Skeletal muscle satellite cell (primary cell): ENCODE measurements around the gene IKZF2.

Experiments
- H3K27me3 ChIP-seq: 2 replicates; pipeline ENCODE4 v1.7.0; 2013; ENCODE audit warnings: low read length; ENCODE audit not compliant: control insufficient read depth, insufficient read depth
- H3K36me3 ChIP-seq: 2 replicates; pipeline ENCODE4 v1.7.0; 2013; ENCODE audit warnings: mild to moderate bottlenecking, control low read depth, low read length; ENCODE audit not compliant: insufficient read depth
- H3K4me1 ChIP-seq: 2 replicates; pipeline ENCODE4 v1.7.0; 2013; ENCODE audit warnings: low read length; ENCODE audit not compliant: control insufficient read depth, insufficient read depth
- H3K4me2 ChIP-seq: 2 replicates; pipeline ENCODE4 v1.7.0; 2013; ENCODE audit warnings: mild to moderate bottlenecking, low read length
- H3K4me3 ChIP-seq: 2 replicates; pipeline ENCODE4 v1.7.0; 2013; ENCODE audit warnings: low read length
- H3K9ac ChIP-seq: 2 replicates; pipeline ENCODE4 v1.7.0; 2013; ENCODE audit warnings: mild to moderate bottlenecking, low read depth, low read length, moderate library complexity
- H3K9me3 ChIP-seq: replicated peaks from 2 replicates; pipeline ENCODE4 v1.7.0; 2013; ENCODE audit warnings: mild to moderate bottlenecking, control low read depth, low read length

Gene IKZF2

DNA sequence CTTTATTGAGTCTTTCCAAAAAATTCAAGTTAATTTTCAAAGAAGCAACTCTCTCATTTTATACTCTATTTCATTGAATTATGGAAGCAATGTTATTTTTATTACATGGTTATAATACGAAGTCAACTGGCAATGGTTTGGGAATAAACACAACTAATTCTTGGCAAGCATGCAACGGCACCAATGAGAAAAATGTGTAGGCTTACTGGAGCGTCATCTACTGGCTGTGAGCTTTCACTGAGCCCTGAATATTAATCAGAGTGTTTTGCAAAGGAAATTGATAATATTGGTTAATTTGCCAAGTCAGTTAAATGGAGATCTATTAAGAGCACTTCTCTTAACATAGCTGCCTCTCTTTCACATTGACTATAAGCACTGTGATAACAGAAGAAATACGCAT, 163.9 kb downstream of the IKZF2 start:
- Histone ChIP-seq H3K36me3 (peaks cover 26% of the 10 kb centered on the region), H3K4me2 (no peak overlapping the region), H3K9me3 (no peaks in the 10 kb centered on the region), H3K4me1 (no peaks in the 10 kb centered on the region), H3K4me3 (no peak overlapping the region), H3K27me3 (no peaks in the 10 kb centered on the region), H3K9ac (no peak overlapping the region)

DNA sequence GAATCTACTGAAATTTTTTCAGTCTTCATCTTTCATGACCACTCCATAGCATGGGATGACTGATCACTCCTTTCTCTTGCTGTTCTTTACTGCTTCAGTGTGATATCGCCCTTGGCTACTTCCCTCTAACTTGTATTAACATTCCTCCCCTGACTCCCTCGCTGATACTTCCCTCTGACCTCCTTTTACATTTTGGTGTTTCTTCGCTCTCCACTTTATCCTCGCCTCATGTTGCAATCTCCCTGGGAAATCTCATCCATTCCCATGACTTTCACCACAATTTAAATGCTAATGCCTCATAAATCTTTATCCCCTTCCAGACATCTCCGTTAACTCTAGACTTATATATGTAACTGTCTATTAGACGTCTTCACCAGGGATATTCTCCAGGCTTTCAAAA, 167.3 kb downstream of the IKZF2 start:
- H3K4me3 ChIP-seq: no peak overlapping the region
- H3K36me3 ChIP-seq: peaks cover 25% of the 10 kb centered on the region
- H3K4me2 ChIP-seq: no peak overlapping the region
- no peak overlapping the region for H3K9ac ChIP-seq
- no peaks in the 10 kb centered on the region for H3K27me3 ChIP-seq
- H3K9me3 ChIP-seq: no peaks in the 10 kb centered on the region
- H3K4me1 ChIP-seq: no peaks in the 10 kb centered on the region

GRCh38 chr2:212979799-212980198, 171.6 kb downstream of the IKZF2 start:
- Histone ChIP-seq H3K9ac (no peak overlapping the region), H3K27me3 (no peaks in the 10 kb centered on the region), H3K4me3 (no peak overlapping the region), H3K4me1 (no peaks in the 10 kb centered on the region), H3K4me2 (no peak overlapping the region), H3K9me3 (no peaks in the 10 kb centered on the region), H3K36me3 (peaks cover 9% of the 10 kb centered on the region)

DNA sequence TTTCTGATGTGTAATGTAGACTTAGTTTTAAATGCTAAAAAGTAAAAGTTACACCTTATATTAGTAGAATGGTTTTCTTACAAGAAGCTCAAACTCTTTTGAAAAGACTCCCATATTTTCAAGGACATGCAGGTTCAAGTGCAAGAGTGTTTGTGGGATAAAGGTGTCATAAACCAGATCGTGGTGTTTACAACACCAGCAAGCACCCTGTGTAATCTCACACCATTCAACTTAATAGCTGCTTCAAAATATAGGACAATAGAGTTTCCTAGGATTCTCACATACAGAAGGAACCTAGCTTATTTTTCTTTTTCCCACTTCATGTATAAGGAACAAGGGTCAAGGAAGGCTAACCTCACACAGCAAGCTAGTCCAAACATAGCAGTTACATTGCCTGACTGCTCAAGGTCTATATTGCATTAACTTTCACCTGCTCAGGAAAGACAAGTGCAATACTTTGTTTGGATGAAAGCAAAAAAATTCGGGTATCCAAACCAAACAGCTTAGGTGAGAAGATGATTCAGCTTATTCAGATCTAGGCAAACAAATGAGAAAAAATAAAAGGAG, 172.3 kb downstream of the IKZF2 start:
- H3K27me3 ChIP-seq: no peaks in the 10 kb centered on the region
- no peaks in the 10 kb centered on the region for H3K4me1 ChIP-seq
- no peak overlapping the region for H3K9ac ChIP-seq
- no peak overlapping the region for H3K4me2 ChIP-seq
- H3K36me3 ChIP-seq: peaks cover 8% of the 10 kb centered on the region
- no peaks in the 10 kb centered on the region for H3K9me3 ChIP-seq
- no peak overlapping the region for H3K4me3 ChIP-seq

GRCh38 chr2:212977152-212977551, 174.3 kb downstream of the IKZF2 start:
- peaks cover 13% of the 10 kb centered on the region for H3K36me3 ChIP-seq

DNA sequence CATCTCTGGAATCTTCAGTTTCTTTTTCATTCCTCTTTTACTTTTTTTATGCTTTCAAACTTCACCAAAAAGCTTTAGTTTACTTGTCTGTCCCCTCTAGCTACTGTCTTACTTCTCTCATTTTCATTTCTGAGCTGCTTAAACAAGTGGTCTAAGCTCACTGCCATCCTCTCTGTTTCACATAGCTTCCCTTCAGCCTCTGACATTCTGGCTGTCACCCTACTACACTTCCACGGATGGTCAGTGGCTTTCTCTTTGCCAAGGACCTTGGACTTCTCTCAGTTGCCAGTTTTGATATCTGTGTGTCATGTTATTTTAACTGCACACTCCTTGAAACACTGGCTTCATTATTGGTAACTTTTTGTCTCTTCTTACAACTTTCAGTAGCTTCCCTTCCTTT, 176.1 kb downstream of the IKZF2 start:
- H3K9me3 ChIP-seq: no peaks in the 10 kb centered on the region
- H3K27me3 ChIP-seq: no peaks in the 10 kb centered on the region
- H3K9ac ChIP-seq: no peak overlapping the region
- H3K4me1 ChIP-seq: peaks cover 8% of the 10 kb centered on the region
- H3K4me3 ChIP-seq: no peak overlapping the region
- H3K36me3 ChIP-seq: peaks cover 13% of the 10 kb centered on the region
- H3K4me2 ChIP-seq: no peak overlapping the region

More at GRCh38 chr2:212977152-212977551, 174.3 kb downstream of the IKZF2 start:
- H3K9ac ChIP-seq: no peak overlapping the region
- H3K4me2 ChIP-seq: no peak overlapping the region
- H3K9me3 ChIP-seq: no peaks in the 10 kb centered on the region
- H3K27me3 ChIP-seq: no peaks in the 10 kb centered on the region
- H3K4me1 ChIP-seq: peaks cover 5% of the 10 kb centered on the region
- H3K4me3 ChIP-seq: no peak overlapping the region

GRCh38 chr2:212974692-212975091, 176.7 kb downstream of the IKZF2 start:
- Histone ChIP-seq H3K9me3 (no peaks in the 10 kb centered on the region), H3K4me3 (no peak overlapping the region), H3K36me3 (peaks cover 13% of the 10 kb centered on the region), H3K27me3 (no peaks in the 10 kb centered on the region), H3K9ac (no peak overlapping the region), H3K4me2 (no peak overlapping the region), H3K4me1 (peaks cover 11% of the 10 kb centered on the region)

DNA sequence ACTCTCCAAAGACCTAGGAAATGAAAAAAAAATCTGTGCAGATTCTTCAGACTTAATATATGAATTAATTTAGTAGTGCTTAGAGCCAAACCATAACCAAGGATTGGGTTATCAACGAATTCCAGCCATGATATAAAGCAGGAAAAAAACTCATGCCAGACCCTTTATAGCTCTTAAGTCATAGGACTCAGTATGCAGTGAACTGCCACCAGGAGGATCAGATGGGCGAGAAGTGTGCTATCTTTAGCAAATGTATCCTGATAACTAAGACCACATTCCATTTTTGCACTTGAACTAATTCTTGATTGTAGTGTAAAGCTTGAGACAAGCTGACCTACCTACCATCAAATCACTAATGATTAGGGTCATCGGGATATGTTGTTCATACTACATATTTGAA, 178.1 kb downstream of the IKZF2 start:
- H3K4me3 ChIP-seq: no peak overlapping the region
- no peaks in the 10 kb centered on the region for H3K9me3 ChIP-seq
- H3K4me2 ChIP-seq: no peak overlapping the region
- no peak overlapping the region for H3K9ac ChIP-seq
- no peaks in the 10 kb centered on the region for H3K27me3 ChIP-seq
- peaks cover 11% of the 10 kb centered on the region for H3K4me1 ChIP-seq
- H3K36me3 ChIP-seq: peaks cover 17% of the 10 kb centered on the region

DNA sequence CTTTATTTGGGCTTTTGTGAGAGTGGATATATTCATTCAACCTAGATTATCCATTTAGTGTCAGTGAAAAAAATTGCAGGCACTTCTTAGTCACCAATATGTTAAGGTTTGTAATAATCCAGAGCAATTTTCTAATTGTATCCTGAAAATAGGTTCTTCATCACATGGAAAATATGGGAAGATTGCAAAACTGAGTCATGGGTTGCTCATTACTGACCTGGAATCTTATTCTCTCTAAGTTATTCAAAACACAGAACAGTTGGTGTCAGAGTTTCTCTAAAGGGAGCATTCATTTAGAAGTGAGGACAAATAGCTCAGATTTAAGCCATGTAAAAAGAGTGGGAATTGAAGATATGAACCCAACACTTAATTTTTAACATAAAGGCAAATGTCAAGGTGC, 181.3 kb downstream of the IKZF2 start:
- H3K4me2 ChIP-seq: no peak overlapping the region
- H3K9ac ChIP-seq: no peak overlapping the region
- H3K9me3 ChIP-seq: no peaks in the 10 kb centered on the region
- H3K36me3 ChIP-seq: peaks cover 20% of the 10 kb centered on the region
- no peak overlapping the region for H3K4me3 ChIP-seq
- H3K27me3 ChIP-seq: no peaks in the 10 kb centered on the region
- peaks cover 11% of the 10 kb centered on the region for H3K4me1 ChIP-seq

DNA sequence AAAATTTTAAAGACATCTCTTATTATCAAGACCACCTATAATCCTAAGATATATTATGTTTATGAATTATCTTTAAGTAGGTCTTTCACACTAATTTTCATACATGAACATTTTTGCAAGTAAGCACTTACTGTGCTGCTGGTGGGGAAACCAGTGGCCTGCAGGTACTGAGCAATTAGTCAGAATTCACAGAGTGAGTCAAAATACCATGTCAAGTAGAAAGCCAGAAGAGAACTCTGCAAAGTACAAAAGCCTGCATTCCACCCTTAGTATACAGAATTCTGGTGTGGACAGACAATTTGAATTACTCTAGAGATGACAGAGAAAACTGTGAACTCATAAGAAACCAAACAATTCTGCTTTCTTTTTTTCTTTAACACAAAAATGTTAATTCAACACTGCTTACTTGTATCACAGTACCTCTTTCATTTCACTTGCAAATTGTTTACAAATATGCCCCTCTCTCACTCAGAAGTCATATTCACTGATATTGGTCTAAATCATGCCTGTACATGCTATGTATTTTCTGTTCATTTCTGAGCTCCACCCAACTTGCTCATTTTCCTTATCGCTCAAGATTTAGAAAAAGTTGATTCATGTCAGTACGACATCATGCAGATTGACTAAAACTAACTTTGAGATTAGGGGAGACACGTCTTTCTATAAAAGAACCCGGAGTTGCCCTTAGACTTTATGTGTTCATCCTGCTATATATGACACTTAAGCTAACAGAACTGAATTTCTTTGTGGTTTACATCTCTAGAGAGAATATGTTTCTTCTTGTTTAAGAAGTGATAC, 182.9 kb downstream of the IKZF2 start:
- peaks cover 11% of the 10 kb centered on the region for H3K4me1 ChIP-seq
- H3K36me3 ChIP-seq: peaks cover 18% of the 10 kb centered on the region
- H3K9me3 ChIP-seq: no peaks in the 10 kb centered on the region
- no peaks in the 10 kb centered on the region for H3K27me3 ChIP-seq
- H3K4me3 ChIP-seq: no peak overlapping the region
- H3K4me2 ChIP-seq: no peak overlapping the region
- H3K9ac ChIP-seq: no peak overlapping the region

GRCh38 chr2:212966884-212967283, 184.5 kb downstream of the IKZF2 start:
- Histone ChIP-seq H3K4me2 (no peak overlapping the region), H3K27me3 (no peaks in the 10 kb centered on the region), H3K9ac (no peak overlapping the region), H3K9me3 (no peaks in the 10 kb centered on the region), H3K4me1 (peaks cover 5% of the 10 kb centered on the region), H3K36me3 (peaks cover 16% of the 10 kb centered on the region), H3K4me3 (no peak overlapping the region)

- Histone ChIP-seq H3K4me2 (no peak overlapping the region), H3K9me3 (no peaks in the 10 kb centered on the region), H3K27me3 (no peaks in the 10 kb centered on the region), H3K4me3 (no peak overlapping the region), H3K4me1 (peaks cover 12% of the 10 kb centered on the region), H3K36me3 (peaks cover 9% of the 10 kb centered on the region), H3K9ac (no peak overlapping the region)
Observed at GRCh38 chr2:212962691-212963090, 188.7 kb downstream of the IKZF2 start.
